K562 (cell line): ENCODE measurements around the gene E2F2.

ENCODE experiments used
- ATF7 ChIP-seq: fragments of 450-650 bp; IDR thresholded peaks from 2 replicates; pipeline ENCODE4 v1.7.1; 2014; ENCODE audit warnings: mild to moderate bottlenecking, moderate library complexity
- CTCF ChIP-seq, 3 experiments: IDR thresholded peaks in 2 of 3; conservative IDR thresholded peaks in 1 of 3; 2 replicates each; pipeline ENCODE4 v1.5.1; 2011 to 2012; ENCODE audit warnings: low read length in 3 of 3, mild to moderate bottlenecking in 3 of 3, control low read depth in 2 of 3, improper control_type of control experiment in 1 of 3, inconsistent platforms in 1 of 3, low read depth in 1 of 3, mixed read lengths in 1 of 3, moderate library complexity in 1 of 3; ENCODE audit not compliant: insufficient read depth in 2 of 3
- ESRRA ChIP-seq: fragments of 450-650 bp; IDR thresholded peaks from 2 replicates; pipeline ENCODE4 v1.6.1; 2014; ENCODE audit warnings: low read depth, mild to moderate bottlenecking, moderate library complexity, borderline replicate concordance
- MYBL2 ChIP-seq, 2 experiments: fragments of 450-650 bp in 1 of 2; sonication (generic) in 1 of 2; formaldehyde crosslinking in 1 of 2; IDR thresholded peaks; 2 replicates each; pipeline versions ENCODE4 v1.6.1 to v1.8.1; 2017 to 2022; ENCODE audit warnings: borderline replicate concordance in 1 of 2, inconsistent platforms in 1 of 2, low read depth in 1 of 2, mild to moderate bottlenecking in 1 of 2, missing genetic modification reagents in 1 of 2, moderate library complexity in 1 of 2
- USF1 ChIP-seq: sonication (generic); formaldehyde crosslinking; IDR thresholded peaks from 2 replicates; pipeline ENCODE4 v1.9.0; 2022; ENCODE audit warnings: mild to moderate bottlenecking, missing genetic modification reagents
- ZEB2 ChIP-seq: fragments of 450-650 bp; IDR thresholded peaks from 2 replicates; pipeline ENCODE4 v1.6.1; 2016

GRCh38 chr1:23530087-23530746 is 816 bp downstream of the E2F2 start:
- TF ChIP-seq USF1 (CRISPR knock-in tag) (peak; percentile 9), ATF7 (no peak), ESRRA (peak; percentile 62; the same call in 1 of the 2 replicates), ZEB2 (no peak), MYBL2 (IDR thresholded peaks at IDR 0.05; ENCODE audit: low read depth) (no peak), MYBL2 (CRISPR knock-in tag; IDR thresholded peaks at IDR 0.05; ENCODE audit: borderline replicate concordance) (no peak), CTCF (IDR thresholded peaks at IDR 0.05 in 2 of 3, conservative IDR thresholded peaks at IDR 0.05 in 1 of 3; ENCODE audit: insufficient read depth in 2 of 3, low read depth in 1 of 3, low read length in 3 of 3) (no peak)
